RWPE1 (cell line): ENCODE data around the gene FMO2.

Experiments
- CTCF ChIA-PET: fragments of 350-600 bp; sonication (Branson Sonifier 250); formaldehyde crosslinking; extraction: SDS; loops from one replicate; lab custom pipeline; 2021; lab: Yijun Ruan, JAX
- POLR2A ChIA-PET: fragments of 400-600 bp; formaldehyde crosslinking; extraction: SDS; loops from one replicate; lab custom pipeline; 2020; ENCODE audit warnings: antibody characterized with exemption; ENCODE audit not compliant: low non-redundant PET; lab: Yijun Ruan, JAX
- DNase-seq: peaks from one replicate; pipeline ENCODE4 v3.0.0; 2012; ENCODE audit warnings: low spot score
- H3K27ac ChIP-seq: fragments of 450-650 bp; 2 replicates; pipeline ENCODE4 v1.5.1; 2017
- CTCF ChIP-seq: fragments of 450-650 bp; conservative IDR thresholded peaks from 2 replicates; pipeline ENCODE4 v1.5.1; 2017; ENCODE audit warnings: low read depth, mild to moderate bottlenecking

Gene FMO2

GRCh38 chr1:171257607-171258076, 72.5 kb downstream of the FMO2 start:
- no peak for TF ChIP-seq CTCF
- H3K27ac ChIP-seq = no peak overlapping the region
- ChIA-PET CTCF (interaction anchor here (0.7 to 2.0 kb wide), 2 partner anchors 12 to 43 kb away, joined by 3 to 8 read pairs; no protein-coding TSS in a partner anchor), POLR2A (no interaction called here)
- DNase-seq = no peak

GRCh38 chr1:171258429-171258828, 73.3 kb downstream of the FMO2 start:
- DNase-seq = no peak
- H3K27ac ChIP-seq = no peak overlapping the region
- no peak for TF ChIP-seq CTCF
- CTCF ChIA-PET = interaction anchor here (0.7 to 2.0 kb wide), 2 partner anchors 13 to 42 kb away, joined by 3 to 8 read pairs; no protein-coding TSS in a partner anchor
- POLR2A ChIA-PET = no interaction called here

- no peak for DNase-seq
- CTCF ChIA-PET = no interaction called here
- no peak for TF ChIP-seq CTCF
- POLR2A ChIA-PET = no interaction called here
- H3K27ac ChIP-seq = no peak overlapping the region
Observed at GRCh38 chr1:171258943-171259342, 73.8 kb downstream of the FMO2 start.
